A673 (cell line): ENCODE data around the gene NKX1-1. TPM values are rescaled to one million over a fixed set of nuclear protein-coding genes. Genes with fewer than 3 reads are reported as not detected.

Experiments
- BruUV-seq: library from RNA; stranded (reverse); fragments of 400-500 nt; replicated peaks from 2 replicates; lab custom pipeline; 2021; lab: Mats Ljungman, UMichigan
- CTCF ChIA-PET: fragments of 300-600 bp; sonication (Branson Sonifier 250); formaldehyde crosslinking; loops from one replicate; lab custom pipeline; 2022; ENCODE audit warnings: antibody characterized with exemption; lab: Charles Lee
- POLR2A ChIA-PET: fragments of 300-600 bp; sonication (Branson Sonifier 250); formaldehyde crosslinking; loops from one replicate; lab custom pipeline; 2022; ENCODE audit warnings: antibody characterized with exemption; ENCODE audit not compliant: low non-redundant PET; lab: Charles Lee
- DNase-seq: peaks from one replicate; pipeline ENCODE4 v3.0.0-alpha.2; 2015; ENCODE audit warnings: low spot score
- H3K27ac ChIP-seq: fragments of 200-600 bp; sonication (generic); 2 replicates; pipeline ENCODE4 v1.5.1; 2016; ENCODE audit warnings: mixed run types, low read depth, mild to moderate bottlenecking, mixed read lengths, antibody characterized with exemption, low read length; ENCODE audit not compliant: poor library complexity, severe bottlenecking
- H3K27me3 ChIP-seq: fragments of 200-600 bp; sonication (generic); replicated peaks from 2 replicates; pipeline ENCODE4 v1.6.1; 2017; ENCODE audit warnings: mixed run types, low read depth, mild to moderate bottlenecking, mixed read lengths, antibody characterized with exemption, low read length; ENCODE audit not compliant: insufficient read depth, poor library complexity
- H3K36me3 ChIP-seq: fragments of 200-600 bp; sonication (generic); 2 replicates; pipeline ENCODE4 v1.6.1; 2016; ENCODE audit warnings: mixed run types, mild to moderate bottlenecking, mixed read lengths, antibody characterized with exemption, low read length; ENCODE audit not compliant: insufficient read depth, poor library complexity, severe bottlenecking
- H3K4me1 ChIP-seq: fragments of 200-600 bp; sonication (generic); 2 replicates; pipeline ENCODE4 v1.6.1; 2017; ENCODE audit warnings: mixed run types, mild to moderate bottlenecking, mixed read lengths, antibody characterized with exemption, low read length; ENCODE audit not compliant: insufficient read depth, poor library complexity, severe bottlenecking
- H3K4me3 ChIP-seq: fragments of 200-600 bp; sonication (generic); 2 replicates; pipeline ENCODE4 v1.5.1; 2016; ENCODE audit warnings: low read depth, mixed run types, mild to moderate bottlenecking, mixed read lengths, low read length; ENCODE audit not compliant: poor library complexity, severe bottlenecking
- H3K9me3 ChIP-seq: fragments of 200-600 bp; sonication (generic); 2 replicates; pipeline ENCODE4 v1.6.1; 2016; ENCODE audit warnings: mixed run types, low read depth, mild to moderate bottlenecking, mixed read lengths, antibody characterized with exemption, low read length; ENCODE audit not compliant: poor library complexity, severe bottlenecking
- CTCF ChIP-seq: fragments of 300-800, 200-600 bp; sonication (generic); conservative IDR thresholded peaks from 2 replicates; pipeline ENCODE4 v1.5.1; 2017; ENCODE audit warnings: low read depth, mild to moderate bottlenecking, antibody characterized with exemption, low read length, moderate library complexity, mixed read lengths
- EZH2 ChIP-seq: fragments of 200-600 bp; sonication (generic); IDR thresholded peaks from 2 replicates; pipeline ENCODE4 v1.6.1; 2017; ENCODE audit warnings: borderline replicate concordance, low read depth, mild to moderate bottlenecking, mixed read lengths, antibody characterized with exemption, low read length; ENCODE audit not compliant: poor library complexity, severe bottlenecking
- intact Hi-C: fragments of 100-400 bp; cut with micrococcal nuclease; formaldehyde crosslinking; loops from one replicate; pipeline ENCODE4 v1.10.0; 2022; ENCODE audit not compliant: unreplicated experiment
- total RNA-seq: library from RNA; stranded (reverse); gene quantifications from 2 replicates; pipeline ENCODE4 v1.2.3, GENCODE V29; 2021

The NKX1-1 gene
- total RNA-seq, 1 experiment from 2014 or later, result not detected

- TF ChIP-seq EZH2 (peak; percentile 52), CTCF (no peak)
- H3K27ac ChIP-seq, result no peak overlapping the region
- H3K4me1 ChIP-seq, result no peaks in the 10 kb centered on the region
- H3K27me3 ChIP-seq, result peaks cover 89% of the 10 kb centered on the region
- CTCF ChIA-PET, result no interaction called here
- intact Hi-C loops, result loop anchor here (5.0 kb wide), 1 partner anchor 42 kb away; no protein-coding TSS in a partner anchor
- H3K36me3 ChIP-seq, result no peaks in the 10 kb centered on the region
- no peaks in the 10 kb centered on the region for H3K9me3 ChIP-seq
- no peak for DNase-seq
- H3K4me3 ChIP-seq, result no peak overlapping the region
- BruUV-seq, result no TSS peak
- POLR2A ChIA-PET, result no interaction called here
Measured at GRCh38 chr4:1414831-1415680, 8.8 kb upstream of the NKX1-1 start.

- no TSS peak for BruUV-seq
- Histone ChIP-seq H3K27me3 (peaks cover 91% of the 10 kb centered on the region), H3K4me1 (no peaks in the 10 kb centered on the region), H3K4me3 (no peak overlapping the region), H3K9me3 (no peaks in the 10 kb centered on the region), H3K27ac (no peak overlapping the region), H3K36me3 (no peaks in the 10 kb centered on the region)
- POLR2A ChIA-PET, result no interaction called here
- no peak for DNase-seq
- CTCF ChIA-PET, result no interaction called here
- intact Hi-C loops, result loop anchor here (5.0 kb wide), 1 partner anchor 43 kb away; no protein-coding TSS in a partner anchor
- peak; percentile 60 for TF ChIP-seq EZH2
- no peak for TF ChIP-seq CTCF
Measured at GRCh38 chr4:1413687-1414479, 7.6 kb upstream of the NKX1-1 start.

GRCh38 chr4:1413204-1413663 lies 7.0 kb upstream of the NKX1-1 start:
- no peak overlapping the region for H3K27ac ChIP-seq
- no TSS peak for BruUV-seq
- H3K36me3 ChIP-seq, result no peaks in the 10 kb centered on the region
- DNase-seq, result no peak
- TF ChIP-seq EZH2 (no peak), CTCF (no peak)
- no peaks in the 10 kb centered on the region for H3K9me3 ChIP-seq
- CTCF ChIA-PET, result no interaction called here
- intact Hi-C loops, result loop anchor here (5.0 kb wide), 1 partner anchor 44 kb away; no protein-coding TSS in a partner anchor
- peaks cover 91% of the 10 kb centered on the region for H3K27me3 ChIP-seq
- H3K4me1 ChIP-seq, result no peaks in the 10 kb centered on the region
- no peak overlapping the region for H3K4me3 ChIP-seq
- POLR2A ChIA-PET, result no interaction called here
